HG03064 (cell line): ENCODE measurements around the gene TMPRSS3.

ENCODE experiments used
- ATAC-seq: cut with Tn5 transposase; IDR thresholded peaks from one replicate; pipeline ENCODE4 v1.9.1; 2021; ENCODE audit warnings: low read depth; ENCODE audit not compliant: unreplicated experiment

Gene TMPRSS3

GRCh38 chr21:42356650-42357049 lies 39.2 kb downstream of the TMPRSS3 start:
- no peak for ATAC-seq

GRCh38 chr21:42356046-42356445 lies 39.8 kb downstream of the TMPRSS3 start:
- ATAC-seq: no peak

GRCh38 chr21:42353623-42354022 lies 42.2 kb downstream of the TMPRSS3 start:
- no peak for ATAC-seq

GRCh38 chr21:42352441-42353095 lies 43.3 kb downstream of the TMPRSS3 start:
- no peak for ATAC-seq

- ATAC-seq: no peak
Observed at GRCh38 chr21:42351626-42352440, 44.0 kb downstream of the TMPRSS3 start.

- ATAC-seq: no peak
Observed at GRCh38 chr21:42350927-42351426, 44.9 kb downstream of the TMPRSS3 start, which contains the start of gene TFF2. Gene TFF2 (minus strand): TSS chr21:42350994. CDS start chr21:42350957, 37 bp downstream.

- ATAC-seq: no peak
Observed at GRCh38 chr21:42350318-42350910, 45.4 kb downstream of the TMPRSS3 start.

GRCh38 chr21:42349420-42350317 lies 46.2 kb downstream of the TMPRSS3 start:
- no peak for ATAC-seq

- no peak for ATAC-seq
Observed at GRCh38 chr21:42348762-42349161, 47.1 kb downstream of the TMPRSS3 start.

GRCh38 chr21:42347601-42348327 lies 48.1 kb downstream of the TMPRSS3 start:
- no peak for ATAC-seq

- no peak for ATAC-seq
Observed at GRCh38 chr21:42346866-42347600, 48.8 kb downstream of the TMPRSS3 start.

- no peak for ATAC-seq
Observed at GRCh38 chr21:42346441-42346840, 49.4 kb downstream of the TMPRSS3 start.

- no peak for ATAC-seq
Observed at GRCh38 chr21:42344631-42345030, 51.2 kb downstream of the TMPRSS3 start.

GRCh38 chr21:42343963-42344510 lies 51.8 kb downstream of the TMPRSS3 start:
- no peak for ATAC-seq

- no peak for ATAC-seq
Observed at GRCh38 chr21:42343556-42343955, 52.3 kb downstream of the TMPRSS3 start.

- ATAC-seq: no peak
Observed at GRCh38 chr21:42343101-42343500, 52.8 kb downstream of the TMPRSS3 start.

- no peak for ATAC-seq
Observed at GRCh38 chr21:42341776-42342542, 53.9 kb downstream of the TMPRSS3 start.
